Trophoblast cell (in vitro differentiated cells and primary cell): Measurements from ENCODE around the gene USP11. TPM values are rescaled to one million over a fixed set of nuclear protein-coding genes. Genes with fewer than 3 reads are reported as not detected.

Experiments
- DNase-seq, 2 donors: peaks; one replicate each; pipeline ENCODE4 v3.0.0-alpha.2; 2016
- H2AFZ ChIP-seq: 2 replicates; pipeline ENCODE4 v1.6.1; 2013; ENCODE audit warnings: low read length, moderate library complexity, mild to moderate bottlenecking; ENCODE audit not compliant: insufficient read depth, poor library complexity
- H2AK5ac ChIP-seq: 2 replicates; pipeline ENCODE4 v1.6.1; 2013; ENCODE audit warnings: mild to moderate bottlenecking, low read length
- H2BK120ac ChIP-seq: 2 replicates; pipeline ENCODE4 v1.6.1; 2013; ENCODE audit warnings: low read length, mild to moderate bottlenecking, moderate library complexity; ENCODE audit not compliant: insufficient read depth, poor library complexity
- H2BK12ac ChIP-seq: 2 replicates; pipeline ENCODE4 v1.6.1; 2013; ENCODE audit warnings: mild to moderate bottlenecking, low read length, moderate library complexity
- H2BK5ac ChIP-seq: 2 replicates; pipeline ENCODE4 v1.6.1; 2013; ENCODE audit warnings: low read length, low read depth, moderate library complexity, mild to moderate bottlenecking; ENCODE audit not compliant: poor library complexity
- H3K14ac ChIP-seq: 2 replicates; pipeline ENCODE4 v1.6.1; 2013; ENCODE audit warnings: mild to moderate bottlenecking, low read length
- H3K18ac ChIP-seq: 2 replicates; pipeline ENCODE4 v1.6.1; 2013; ENCODE audit warnings: mild to moderate bottlenecking, low read length
- H3K23ac ChIP-seq: 2 replicates; pipeline ENCODE4 v1.6.1; 2013; ENCODE audit warnings: low read length
- H3K27ac ChIP-seq: 2 replicates; pipeline ENCODE4 v1.5.1; 2013; ENCODE audit warnings: low read depth, mild to moderate bottlenecking, inconsistent platforms, low read length, moderate library complexity
- H3K27me3 ChIP-seq: 2 replicates; pipeline ENCODE4 v1.6.1; 2013; ENCODE audit warnings: inconsistent platforms, mild to moderate bottlenecking, low read length, moderate library complexity; ENCODE audit not compliant: insufficient read depth
- H3K36me3 ChIP-seq, 2 experiments: 1 replicate in 1 of 2; 2 replicates in 1 of 2; pipeline ENCODE4 v1.6.1; 2013; ENCODE audit warnings: low read length in 2 of 2, mild to moderate bottlenecking in 2 of 2, moderate library complexity in 1 of 2; ENCODE audit not compliant: insufficient read depth in 2 of 2, control insufficient read depth in 1 of 2
- H3K4ac ChIP-seq: 2 replicates; pipeline ENCODE4 v1.6.1; 2013; ENCODE audit warnings: low read depth, mild to moderate bottlenecking, low read length, moderate library complexity
- H3K4me1 ChIP-seq, 2 experiments: 1 replicate in 1 of 2; 2 replicates in 1 of 2; pipeline ENCODE4 v1.6.1; 2013; ENCODE audit warnings: low read length in 2 of 2, mild to moderate bottlenecking in 2 of 2, moderate library complexity in 1 of 2; ENCODE audit not compliant: insufficient read depth in 2 of 2, control insufficient read depth in 1 of 2
- H3K4me2 ChIP-seq: 2 replicates; pipeline ENCODE4 v1.6.1; 2013; ENCODE audit warnings: inconsistent platforms, mild to moderate bottlenecking, low read length, moderate library complexity
- H3K4me3 ChIP-seq: 2 replicates; pipeline ENCODE4 v1.5.1; 2013; ENCODE audit warnings: mild to moderate bottlenecking, low read depth, low read length, inconsistent platforms
- H3K79me1 ChIP-seq: one replicate; pipeline ENCODE4 v1.6.1; 2013; ENCODE audit warnings: low read length
- H3K79me2 ChIP-seq: 2 replicates; pipeline ENCODE4 v1.6.1; 2013; ENCODE audit warnings: low read length, mild to moderate bottlenecking; ENCODE audit not compliant: control insufficient read depth, insufficient read depth, poor library complexity
- H3K9ac ChIP-seq: 2 replicates; pipeline ENCODE4 v1.6.1; 2013; ENCODE audit warnings: mild to moderate bottlenecking, low read length
- H3K9me3 ChIP-seq: 2 replicates; pipeline ENCODE4 v1.6.1; 2013; ENCODE audit warnings: low read depth, mild to moderate bottlenecking, control low read depth, inconsistent platforms, low read length; ENCODE audit not compliant: insufficient read depth
- H4K12ac ChIP-seq: 2 replicates; pipeline ENCODE4 v1.6.1; 2013; ENCODE audit warnings: low read depth, mild to moderate bottlenecking, low read length, moderate library complexity
- H4K8ac ChIP-seq: 2 replicates; pipeline ENCODE4 v1.6.1; 2013; ENCODE audit warnings: low read depth, mild to moderate bottlenecking, low read length, moderate library complexity
- H4K91ac ChIP-seq: one replicate; pipeline ENCODE4 v1.6.1; 2013; ENCODE audit warnings: low read depth, mild to moderate bottlenecking, low read length, moderate library complexity
- WGBS: extraction: QIAGEN DNeasy Blood & Tissue Kit; methylation state at CpG from one replicate; pipeline ENCODE4 v1.1.7; 2013; ENCODE audit warnings: missing lambda C conversion rate; ENCODE audit not compliant: insufficient read length, insufficient coverage; ENCODE audit errors: extremely low coverage; 5-methylcytosine and 5-hydroxymethylcytosine counted together
- polyA plus RNA-seq: library from polyadenylated mRNA; stranded (reverse); fragments of 200-250 nt; gene quantifications from 2 replicates; pipeline ENCODE4 v1.2.3, GENCODE V29; 2013

The USP11 gene
- polyA plus RNA-seq: 36.7 and 37.3 TPM in 2 replicates

GRCh38 chrX:47232803-47233332 lies at the start of gene USP11:
Gene USP11 (plus strand): TSS chrX:47233009. CDS start chrX:47233044, 35 bp downstream.
- no CpG with 5 or more reads among the region's 46 CpGs for WGBS
- Histone ChIP-seq H4K91ac (peak within 1 kb of the TSS; percentile 99), H3K4me1 (peaks cover 0 to 5% of the 10 kb centered on the region in 2 experiments), H2BK120ac (peak within 1 kb of the TSS; percentile 94), H4K8ac (peak within 1 kb of the TSS; percentile 99), H2AK5ac (peak within 1 kb of the TSS; percentile 99), H3K36me3 (peaks cover 8 to 10% of the 10 kb centered on the region in 2 experiments), H3K27ac (peak within 1 kb of the TSS; percentile 96), H2AFZ (peak within 1 kb of the TSS; percentile 93), H3K79me1 (peaks cover 8% of the 10 kb centered on the region), H3K4ac (peak within 1 kb of the TSS; percentile 98), H3K27me3 (no peaks in the 10 kb centered on the region), H3K14ac (peak within 1 kb of the TSS; percentile 99), H2BK12ac (peak within 1 kb of the TSS; percentile 20), H4K12ac (peak within 1 kb of the TSS; percentile 99), H3K4me3 (peak within 1 kb of the TSS; percentile 83), H2BK5ac (peak within 1 kb of the TSS; percentile 97), H3K79me2 (peaks cover 5% of the 10 kb centered on the region), H3K18ac (peak within 1 kb of the TSS; percentile 100), H3K9ac (peak within 1 kb of the TSS; percentile 71), H3K9me3 (no peaks in the 10 kb centered on the region), H3K23ac (no peak within 1 kb of the TSS), H3K4me2 (peak within 1 kb of the TSS; percentile 79)
- DNase-seq: no peak

- no peak overlapping the region for H3K27ac ChIP-seq
- H3K79me1 ChIP-seq: no peaks in the 10 kb centered on the region
- no CpG with 5 or more reads among the region's 4 CpGs for WGBS
- no peak overlapping the region for H4K12ac ChIP-seq
- no peak overlapping the region for H4K91ac ChIP-seq
- H2BK5ac ChIP-seq: no peak overlapping the region
- H3K27me3 ChIP-seq: no peaks in the 10 kb centered on the region
- no peak for DNase-seq
- no peak overlapping the region for H3K4me2 ChIP-seq
- H3K18ac ChIP-seq: no peak overlapping the region
- no peak overlapping the region for H2BK120ac ChIP-seq
- H3K36me3 ChIP-seq: peaks cover 64 to 65% of the 10 kb centered on the region in 2 experiments
- H2AK5ac ChIP-seq: no peak overlapping the region
- no peak overlapping the region for H4K8ac ChIP-seq
- H3K9me3 ChIP-seq: no peaks in the 10 kb centered on the region
- H3K4ac ChIP-seq: no peak overlapping the region
- H3K4me1 ChIP-seq: no peaks in the 10 kb centered on the region
- H3K79me2 ChIP-seq: no peaks in the 10 kb centered on the region
- H3K14ac ChIP-seq: no peak overlapping the region
- no peak overlapping the region for H3K23ac ChIP-seq
- no peak overlapping the region for H2AFZ ChIP-seq
- H3K9ac ChIP-seq: no peak overlapping the region
- no peak overlapping the region for H3K4me3 ChIP-seq
- no peak overlapping the region for H2BK12ac ChIP-seq
Measured at GRCh38 chrX:47184486-47184885, 48.3 kb upstream of the USP11 start.

GRCh38 chrX:47185241-47185640 lies 47.6 kb upstream of the USP11 start:
- no peak overlapping the region for H2AK5ac ChIP-seq
- H3K79me1 ChIP-seq: no peaks in the 10 kb centered on the region
- H3K9me3 ChIP-seq: no peaks in the 10 kb centered on the region
- H3K4ac ChIP-seq: no peak overlapping the region
- H3K14ac ChIP-seq: no peak overlapping the region
- no peak for DNase-seq
- no peak overlapping the region for H4K8ac ChIP-seq
- no peak overlapping the region for H2AFZ ChIP-seq
- H3K23ac ChIP-seq: no peak overlapping the region
- no CpG with 5 or more reads among the region's 17 CpGs for WGBS
- H3K4me3 ChIP-seq: no peak overlapping the region
- H3K36me3 ChIP-seq: peaks cover 57 to 58% of the 10 kb centered on the region in 2 experiments
- no peak overlapping the region for H2BK12ac ChIP-seq
- H3K79me2 ChIP-seq: no peaks in the 10 kb centered on the region
- H3K27ac ChIP-seq: no peak overlapping the region
- H4K12ac ChIP-seq: no peak overlapping the region
- no peak overlapping the region for H4K91ac ChIP-seq
- H3K18ac ChIP-seq: no peak overlapping the region
- no peak overlapping the region for H2BK120ac ChIP-seq
- no peak overlapping the region for H2BK5ac ChIP-seq
- H3K27me3 ChIP-seq: no peaks in the 10 kb centered on the region
- no peak overlapping the region for H3K9ac ChIP-seq
- no peaks in the 10 kb centered on the region for H3K4me1 ChIP-seq
- H3K4me2 ChIP-seq: no peak overlapping the region

GRCh38 chrX:47186096-47186740 lies 46.6 kb upstream of the USP11 start:
- H3K18ac ChIP-seq: no peak overlapping the region
- no peaks in the 10 kb centered on the region for H3K4me1 ChIP-seq
- H4K12ac ChIP-seq: no peak overlapping the region
- no peak overlapping the region for H3K4me3 ChIP-seq
- no peak overlapping the region for H2BK120ac ChIP-seq
- peaks cover 48 to 50% of the 10 kb centered on the region in 2 experiments for H3K36me3 ChIP-seq
- H3K4ac ChIP-seq: no peak overlapping the region
- no peak overlapping the region for H2BK5ac ChIP-seq
- no peaks in the 10 kb centered on the region for H3K79me2 ChIP-seq
- H3K14ac ChIP-seq: no peak overlapping the region
- H3K23ac ChIP-seq: no peak overlapping the region
- H4K91ac ChIP-seq: no peak overlapping the region
- H3K4me2 ChIP-seq: no peak overlapping the region
- H4K8ac ChIP-seq: no peak overlapping the region
- H2AFZ ChIP-seq: no peak overlapping the region
- no peak for DNase-seq
- H2AK5ac ChIP-seq: no peak overlapping the region
- H3K27me3 ChIP-seq: no peaks in the 10 kb centered on the region
- no peak overlapping the region for H3K27ac ChIP-seq
- H3K9me3 ChIP-seq: no peaks in the 10 kb centered on the region
- H2BK12ac ChIP-seq: no peak overlapping the region
- H3K9ac ChIP-seq: no peak overlapping the region
- H3K79me1 ChIP-seq: peaks cover 2% of the 10 kb centered on the region
- WGBS: no CpG with 5 or more reads among the region's 27 CpGs
